NCI-H774 (cell line): ENCODE data around the gene MMP10.
"Not testable (repeated sequence)": the region's sequence is repeated elsewhere in the genome, so short reads cannot be mapped to it uniquely, and the experiment has no call there.

Experiments
- DNase-seq: peaks from one replicate; lab custom pipeline; 2025; lab: John Stamatoyannopoulos, UW

Gene MMP10

DNA sequence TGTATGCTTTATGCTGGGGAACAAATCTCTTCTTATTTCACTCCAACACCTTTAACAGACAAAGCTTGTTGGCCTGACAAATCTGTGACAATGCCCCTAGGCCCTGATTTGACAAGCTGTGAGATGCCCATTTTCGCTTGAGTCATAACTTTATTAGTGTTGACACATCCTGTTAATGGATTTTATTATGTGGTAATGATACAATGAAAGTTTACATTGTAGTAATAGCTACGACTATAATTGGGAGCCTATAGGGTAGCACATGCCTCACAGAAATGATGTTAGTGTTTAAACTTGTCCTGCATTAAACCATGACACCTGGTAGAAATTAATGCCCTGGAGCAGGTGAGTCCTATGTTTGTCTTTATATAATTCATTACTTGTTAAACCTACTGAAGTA lies 3.3 kb upstream of the MMP10 start:
- DNase-seq, result peak; percentile 73

DNA sequence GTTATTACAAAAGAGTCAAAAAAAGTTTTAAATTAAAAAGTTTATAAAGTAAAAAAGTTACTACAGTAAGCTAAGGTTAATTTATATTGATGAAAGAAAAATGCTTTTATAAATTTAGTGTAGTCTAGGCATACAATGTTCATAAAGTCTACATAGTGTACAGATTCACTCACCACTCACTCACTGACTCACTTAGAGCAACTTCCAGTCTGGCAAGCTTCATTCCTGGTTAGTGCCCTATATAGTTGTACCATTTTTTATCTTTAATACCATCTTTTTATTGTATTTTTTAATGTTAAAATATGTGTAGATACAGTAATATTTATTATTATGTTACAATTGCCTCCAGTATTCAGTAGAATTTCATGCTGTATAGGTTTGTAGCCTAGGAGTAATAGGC lies 2.6 kb upstream of the MMP10 start:
- no peak for DNase-seq

DNA sequence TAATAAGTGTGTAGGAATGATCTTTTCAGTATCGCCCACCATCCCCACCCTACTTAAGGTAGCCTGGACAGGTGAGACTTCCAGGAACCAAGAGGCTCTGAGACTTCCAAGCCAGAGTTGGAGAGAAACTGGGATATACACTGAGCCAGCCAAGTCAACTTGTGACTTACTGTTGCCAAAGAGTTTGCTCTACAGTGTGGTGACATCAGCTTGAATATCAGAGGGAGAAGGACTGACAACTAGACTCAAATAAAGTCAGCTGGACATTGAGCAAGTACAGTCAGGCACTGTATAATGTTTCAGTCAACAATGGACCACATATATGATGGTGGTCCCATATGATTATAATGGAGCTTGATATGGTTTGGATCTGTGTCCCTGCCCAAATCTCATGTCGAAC lies 1.2 kb upstream of the MMP10 start:
- no peak for DNase-seq

DNA sequence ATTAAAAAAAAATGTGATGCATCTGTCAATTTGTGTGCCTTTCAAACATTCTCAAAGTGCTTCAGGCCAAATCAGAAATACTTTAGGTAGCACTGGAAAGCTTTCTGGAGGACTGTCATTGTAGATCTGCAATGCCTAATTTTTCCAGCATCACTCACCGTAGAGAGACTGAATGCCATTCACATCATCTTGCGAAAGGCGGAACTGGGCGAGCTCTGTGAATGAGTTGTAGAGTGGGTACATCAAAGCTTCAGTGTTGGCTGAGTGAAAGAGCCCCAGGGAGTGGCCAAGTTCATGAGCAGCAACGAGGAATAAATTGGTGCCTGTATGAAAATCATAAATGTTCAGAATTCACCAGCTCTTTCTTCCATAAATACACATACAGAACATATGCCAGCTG lies 4.0 kb downstream of the MMP10 start:
- no peak for DNase-seq

DNA sequence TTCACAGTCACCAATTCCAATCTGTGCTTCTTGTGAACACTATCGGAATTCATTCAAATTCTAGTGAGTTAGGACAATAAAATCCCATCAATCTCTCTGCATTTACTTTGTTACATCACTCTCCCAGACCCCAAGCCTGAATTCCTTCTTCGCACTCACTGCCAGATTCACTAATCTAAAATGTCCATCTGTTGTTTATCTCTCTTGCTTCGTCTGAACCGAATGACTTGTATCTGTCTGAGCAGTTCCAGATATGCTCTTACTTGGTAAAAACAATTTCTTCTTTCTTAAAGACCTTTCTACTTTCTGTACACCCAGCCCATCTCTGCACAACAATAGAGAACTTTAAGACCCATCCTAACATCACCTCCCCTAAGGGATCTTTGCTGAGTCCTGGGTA lies 7.0 kb downstream of the MMP10 start:
- no peak for DNase-seq

DNA sequence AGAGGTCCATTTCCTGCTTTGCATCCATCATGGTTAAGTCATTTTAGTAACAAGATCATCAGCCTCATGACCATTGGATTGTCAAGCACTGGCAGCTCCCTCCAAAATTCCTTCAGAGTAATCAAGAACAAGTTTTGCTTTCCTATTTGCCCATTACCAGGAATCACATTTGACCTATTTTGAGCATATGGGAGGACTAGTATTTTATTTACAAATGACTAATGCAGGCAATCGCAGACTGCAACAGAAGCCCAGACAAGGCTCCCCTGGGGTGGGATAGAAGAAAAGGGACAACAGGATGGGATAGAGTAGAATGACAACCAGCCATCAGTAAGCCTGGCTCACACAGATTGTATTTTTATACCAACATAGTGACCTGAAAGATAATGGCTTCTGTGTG lies 9.1 kb downstream of the MMP10 start:
- DNase-seq, result no peak

DNA sequence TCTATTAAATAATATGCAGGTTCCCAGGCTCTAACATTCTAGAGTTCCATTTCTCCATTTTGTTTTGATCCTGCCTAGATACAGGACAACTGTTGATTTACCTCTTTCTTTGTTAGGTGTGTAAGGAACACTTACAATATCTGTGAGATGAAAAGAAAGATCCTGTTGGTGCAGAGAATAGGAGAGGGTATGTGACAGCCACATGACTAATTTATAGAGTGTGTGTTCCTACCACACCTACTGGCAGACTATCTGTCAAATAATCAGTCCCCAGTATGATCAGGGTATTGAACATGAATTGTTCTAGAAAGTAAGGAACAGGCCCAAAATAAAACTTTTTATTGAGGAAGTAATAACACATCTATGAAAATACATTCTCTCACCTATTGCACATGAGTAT lies 10.2 kb downstream of the MMP10 start:
- DNase-seq, result no peak

DNA sequence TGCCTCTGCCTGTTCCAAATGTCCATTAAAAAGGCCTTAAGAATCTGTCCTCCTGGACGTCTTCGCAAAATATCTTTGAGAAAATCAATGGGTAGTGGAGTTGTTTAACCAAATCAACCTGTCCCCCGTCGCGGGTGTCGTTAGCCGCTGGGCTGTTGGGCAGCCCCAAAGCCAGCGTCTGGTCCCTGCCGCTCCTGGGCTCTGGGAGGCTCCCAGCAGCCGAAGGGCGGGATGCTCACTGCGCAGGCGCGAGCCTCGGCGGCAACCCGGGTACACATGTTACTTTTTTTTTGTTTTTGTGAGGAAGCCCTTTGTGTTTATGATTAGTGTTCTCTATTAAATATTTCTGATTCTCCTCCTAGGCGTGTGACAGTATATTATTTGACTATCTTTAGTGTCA lies 12.6 kb downstream of the MMP10 start:
- no peak for DNase-seq

DNA sequence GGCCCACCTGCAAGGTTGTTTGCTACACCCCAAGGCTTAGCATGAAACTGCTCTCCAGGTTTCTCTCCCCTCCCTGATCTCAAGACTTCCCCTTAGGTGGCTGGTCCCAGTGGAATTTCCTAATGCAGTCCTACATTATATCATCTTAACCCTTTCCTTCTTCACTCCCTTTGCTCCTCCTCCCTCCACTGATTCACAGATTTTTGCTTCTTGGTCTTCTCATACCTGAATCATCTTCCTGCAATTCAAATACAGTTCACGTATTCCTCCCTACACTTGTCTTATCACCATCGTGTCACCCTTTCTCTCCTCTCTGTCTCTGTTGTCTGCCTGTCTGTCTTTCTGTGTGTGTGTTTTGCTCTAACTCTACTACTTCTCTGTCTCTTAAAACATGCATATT lies 17.0 kb downstream of the MMP10 start:
- DNase-seq, result no peak

DNA sequence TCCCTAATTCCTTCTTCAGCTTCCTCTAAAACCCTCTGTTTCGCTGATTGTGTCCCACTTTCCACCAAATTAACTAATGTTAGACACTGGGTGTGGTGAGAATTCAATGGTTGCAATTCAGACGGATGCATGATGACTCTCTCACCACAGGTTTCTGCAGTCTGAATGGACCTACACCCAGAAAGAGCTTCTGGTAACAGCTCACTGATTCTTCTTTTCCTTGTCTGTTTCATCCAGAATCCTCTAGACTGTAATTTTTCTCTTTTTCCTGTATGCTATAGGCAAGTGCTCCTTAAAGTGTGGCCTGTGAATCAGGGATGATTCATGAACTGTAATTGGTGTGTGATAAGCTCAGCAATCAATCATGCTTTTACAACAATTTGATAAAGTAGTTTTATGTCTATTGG lies 18.1 kb downstream of the MMP10 start:
- DNase-seq, result no peak

DNA sequence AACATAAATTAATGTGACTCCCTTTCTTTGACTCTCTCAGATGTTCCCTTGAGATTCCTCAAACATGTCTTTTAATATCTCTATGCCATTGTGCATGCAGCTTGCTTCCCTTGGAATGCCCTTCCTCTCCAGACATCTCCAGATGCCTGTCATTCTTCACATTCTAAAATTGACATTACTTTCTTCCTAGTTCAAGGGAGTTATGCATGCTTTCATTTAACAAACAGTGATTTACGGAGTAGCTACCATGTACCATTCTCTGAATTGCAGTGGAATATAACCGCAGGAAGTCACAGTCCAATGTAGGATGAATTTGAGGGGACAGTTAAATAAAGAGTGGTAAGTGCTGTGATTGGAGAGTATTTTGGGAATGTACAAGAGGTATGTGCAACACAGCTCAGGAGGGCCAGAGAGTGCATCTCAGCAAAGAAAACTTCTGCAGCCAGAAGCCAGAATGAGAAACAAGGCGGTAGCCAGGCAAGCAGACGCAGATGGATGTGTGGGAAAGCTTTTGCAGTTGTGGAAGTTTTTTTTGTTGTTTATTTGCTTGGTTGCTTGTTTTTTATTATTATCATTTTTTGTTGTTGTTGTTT lies 18.7 kb downstream of the MMP10 start:
- no peak for DNase-seq

DNA sequence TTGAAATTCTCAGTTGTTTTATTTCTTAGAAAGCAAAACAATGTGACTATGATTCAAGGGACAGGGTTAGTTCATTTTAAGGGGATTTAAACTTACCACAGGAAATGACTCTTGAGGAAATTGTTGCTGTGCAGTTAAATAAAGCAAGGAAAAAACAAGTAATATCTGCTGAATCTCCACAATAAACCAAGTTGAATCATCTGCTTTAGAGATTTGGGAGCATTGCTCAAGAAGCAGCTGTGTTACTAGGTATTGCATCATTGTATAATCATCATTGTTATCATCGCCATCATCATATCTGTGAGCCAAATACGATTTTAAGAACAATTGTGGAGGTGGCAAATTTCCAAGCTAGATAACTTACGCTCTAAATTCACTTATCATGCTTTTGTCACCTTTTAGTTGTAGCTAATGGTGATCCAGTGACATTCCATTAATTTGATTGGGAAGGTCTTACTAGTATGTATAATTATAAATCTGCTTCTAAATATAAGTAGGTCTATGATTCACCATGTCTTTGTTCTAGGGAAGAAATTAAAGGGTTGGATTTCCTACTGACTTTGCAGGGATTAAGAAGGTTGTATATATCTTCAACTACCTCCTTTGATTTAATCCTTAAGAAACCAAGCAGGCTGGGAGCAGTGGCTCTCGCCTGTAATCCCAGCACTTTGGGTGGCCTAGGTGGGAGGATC lies 19.9 kb downstream of the MMP10 start:
- no peak for DNase-seq

DNA sequence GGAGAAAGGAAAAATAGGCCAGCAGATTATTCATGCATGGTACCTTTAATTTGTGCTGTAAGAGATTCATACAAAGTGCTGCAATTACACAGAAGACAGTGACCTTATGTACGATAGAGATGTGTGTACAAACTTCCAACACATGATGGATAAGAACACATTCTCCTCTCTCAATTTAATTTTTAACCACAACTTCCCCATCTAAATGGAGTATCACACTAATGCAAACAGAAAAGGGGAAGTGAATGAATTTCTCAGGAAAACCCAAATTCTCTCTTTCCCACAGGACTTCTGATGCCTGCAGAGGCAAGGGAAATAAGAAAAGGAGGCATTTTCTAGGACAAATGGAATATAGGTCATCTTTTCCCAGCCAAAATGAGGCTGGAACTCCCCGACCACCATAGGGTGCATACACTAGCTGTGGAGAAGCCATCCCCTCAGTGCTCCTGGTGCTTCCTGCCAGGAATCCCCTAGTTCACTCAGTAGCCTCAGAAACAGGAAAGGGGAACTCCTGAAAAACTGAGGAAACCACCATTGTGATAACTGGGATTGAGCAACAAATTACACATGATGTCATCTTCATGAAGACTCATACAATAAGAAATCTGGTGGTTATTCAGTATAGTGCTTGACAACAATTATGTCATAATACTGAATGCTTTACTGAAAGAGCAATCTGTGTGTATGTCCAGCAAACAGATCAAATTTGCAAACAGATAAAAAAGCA lies 22.4 kb downstream of the MMP10 start:
- DNase-seq, result no peak

DNA sequence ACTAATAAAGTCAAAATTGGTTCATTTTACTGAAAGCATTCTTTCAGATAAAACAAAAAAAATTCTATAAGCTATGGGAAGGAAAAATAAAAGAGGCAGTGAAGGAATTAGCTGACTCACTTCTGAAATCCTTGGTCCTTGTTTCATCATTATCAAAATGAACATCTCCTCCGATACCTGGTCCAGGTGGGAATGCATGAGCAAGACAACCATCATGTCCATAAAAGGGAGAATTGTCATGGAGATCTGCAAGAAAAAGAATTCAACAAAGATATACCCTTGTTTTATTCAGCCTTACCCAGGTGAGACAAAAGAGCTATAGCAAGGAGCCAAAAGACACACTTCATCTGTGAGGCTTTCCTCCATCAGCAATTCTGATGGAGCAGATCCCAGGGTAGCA lies 27.2 kb downstream of the MMP10 start:
- DNase-seq, result no peak

DNA sequence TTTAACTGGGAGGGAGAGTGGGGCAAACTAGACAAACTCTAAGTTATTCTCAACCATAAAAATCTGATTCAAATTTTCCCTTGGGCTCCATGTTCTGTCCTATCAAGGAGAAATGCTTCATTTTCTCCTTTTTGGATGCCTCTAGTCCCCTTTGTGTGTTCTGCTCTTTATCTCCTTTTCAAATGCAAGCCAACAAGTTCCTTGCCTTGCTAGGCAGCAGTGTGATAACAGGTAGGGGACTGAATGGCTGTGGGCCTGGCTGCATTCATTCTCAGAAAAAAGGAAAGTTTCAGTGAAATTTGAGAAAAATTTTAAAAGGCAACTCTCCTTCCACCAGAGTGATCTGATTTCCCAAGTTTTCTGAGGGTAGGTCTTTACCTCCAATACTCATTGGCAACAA lies 28.8 kb downstream of the MMP10 start:
- no peak for DNase-seq

DNA sequence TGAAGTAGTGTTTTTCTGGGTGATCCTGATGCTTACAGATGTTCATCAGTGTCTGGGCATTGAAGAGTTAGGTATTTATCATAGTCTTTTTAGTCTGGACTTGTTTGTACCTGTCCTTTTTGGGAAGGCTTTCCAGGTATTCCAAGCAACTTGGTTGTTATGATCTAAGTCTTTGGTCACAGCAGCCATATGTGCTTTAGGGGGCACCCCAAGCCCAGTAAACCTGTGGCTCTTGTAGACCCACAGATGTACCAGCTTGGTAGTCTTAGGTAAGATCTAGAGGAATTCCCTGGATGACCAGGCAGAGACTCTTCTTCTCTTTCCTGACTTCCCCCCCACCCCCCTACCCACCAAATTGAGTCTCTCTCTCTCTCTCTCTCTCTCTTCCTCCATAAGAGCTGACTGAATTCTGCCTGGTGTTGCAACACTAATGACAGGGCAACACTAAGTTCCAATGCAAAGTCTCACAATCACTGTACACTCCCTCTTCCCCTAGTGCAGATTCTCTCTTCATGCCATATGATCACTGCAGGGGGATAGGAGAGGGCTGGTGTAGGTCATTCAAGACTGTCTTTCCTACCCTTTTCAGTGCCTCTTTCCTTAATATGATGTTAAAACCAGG lies 31.2 kb downstream of the MMP10 start:
- DNase-seq, result no peak

DNA sequence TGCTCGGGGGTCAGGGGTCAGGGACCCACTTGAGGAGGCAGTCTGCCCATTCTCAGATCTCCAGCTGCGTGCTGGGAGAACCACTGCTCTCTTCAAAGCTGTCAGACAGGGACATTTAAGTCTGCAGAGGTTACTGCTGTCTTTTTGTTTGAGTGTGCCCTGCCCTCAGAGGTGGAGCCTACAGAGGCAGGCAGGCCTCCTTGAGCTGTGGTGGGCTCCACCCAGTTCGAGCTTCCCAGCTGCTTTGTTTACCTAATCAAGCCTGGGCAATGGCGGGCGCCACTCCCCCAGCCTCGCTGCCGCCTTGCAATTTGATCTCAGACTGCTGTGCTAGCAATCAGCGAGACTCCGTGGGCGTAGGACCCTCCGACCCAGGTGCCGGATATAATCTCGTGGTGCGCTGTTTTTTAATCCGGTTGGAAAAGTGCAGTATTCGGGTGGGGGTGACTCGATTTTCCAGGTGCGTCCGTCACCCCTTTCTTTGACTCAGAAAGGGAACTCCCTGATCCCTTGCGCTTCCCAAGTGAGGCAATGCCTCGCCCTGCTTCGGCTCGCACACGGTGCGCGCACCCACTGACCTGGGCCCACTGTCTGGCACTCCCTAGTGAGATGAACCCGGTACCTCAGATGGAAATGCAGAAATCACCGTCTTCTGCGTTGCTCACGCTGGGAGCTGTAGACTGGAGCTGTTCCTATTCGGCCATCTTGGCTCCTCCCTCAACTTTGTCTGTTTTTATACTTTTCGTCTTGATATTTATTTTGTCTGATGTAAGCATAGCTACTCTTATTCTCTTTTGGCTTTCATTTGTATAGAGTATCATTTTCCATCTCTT lies 33.5 kb downstream of the MMP10 start:
- DNase-seq, result not testable (repeated sequence)

DNA sequence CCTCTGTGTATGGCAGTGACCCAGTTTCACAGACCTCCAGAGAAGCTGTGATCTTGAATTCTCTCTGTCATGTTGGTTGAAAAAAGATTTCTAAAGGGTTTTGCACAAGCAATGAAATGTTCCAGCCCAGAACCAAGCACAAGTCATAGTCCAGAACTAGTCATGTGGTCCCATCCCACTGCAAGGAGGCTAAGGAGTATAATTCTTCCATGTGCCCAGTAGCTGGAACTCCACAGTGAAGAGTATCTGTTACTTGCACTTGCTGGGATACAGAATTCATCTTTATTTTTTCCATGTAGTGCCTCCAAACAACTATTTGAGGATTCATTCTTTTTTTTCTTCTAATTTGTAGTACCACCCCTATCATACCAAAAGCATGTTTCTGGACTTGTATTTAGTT lies 45.8 kb downstream of the MMP10 start:
- DNase-seq, result no peak

DNA sequence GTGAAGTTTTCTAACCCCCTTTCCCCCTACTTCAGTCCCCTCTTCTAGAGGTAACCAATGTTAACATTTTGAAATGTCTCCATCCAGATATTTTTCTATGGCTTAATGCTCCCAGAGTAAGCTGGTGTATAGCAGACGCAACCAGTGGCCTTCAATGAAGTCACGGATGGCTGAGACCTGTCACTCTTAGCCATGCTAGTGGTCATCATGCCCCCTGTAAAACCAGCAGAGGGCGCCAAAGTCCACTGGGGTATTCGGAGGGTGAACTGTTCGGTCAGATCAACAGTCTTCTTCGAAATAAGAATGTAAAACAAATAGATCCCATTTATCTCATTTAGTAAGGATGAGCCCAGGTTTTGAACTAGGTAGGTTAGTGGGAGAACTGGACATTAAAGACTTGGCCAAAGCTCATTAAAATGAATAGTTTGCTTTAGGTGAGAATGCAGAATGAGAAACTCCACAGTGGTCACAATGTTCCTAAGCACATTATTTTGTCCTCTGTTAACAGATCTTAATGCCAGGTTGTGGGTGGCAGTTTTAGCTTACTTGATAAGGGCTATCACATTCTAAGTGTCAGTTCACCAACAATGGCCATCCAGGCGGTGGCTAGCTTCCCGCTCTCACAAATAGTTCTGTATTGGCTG lies 47.1 kb downstream of the MMP10 start:
- peak; percentile 72 for DNase-seq

DNA sequence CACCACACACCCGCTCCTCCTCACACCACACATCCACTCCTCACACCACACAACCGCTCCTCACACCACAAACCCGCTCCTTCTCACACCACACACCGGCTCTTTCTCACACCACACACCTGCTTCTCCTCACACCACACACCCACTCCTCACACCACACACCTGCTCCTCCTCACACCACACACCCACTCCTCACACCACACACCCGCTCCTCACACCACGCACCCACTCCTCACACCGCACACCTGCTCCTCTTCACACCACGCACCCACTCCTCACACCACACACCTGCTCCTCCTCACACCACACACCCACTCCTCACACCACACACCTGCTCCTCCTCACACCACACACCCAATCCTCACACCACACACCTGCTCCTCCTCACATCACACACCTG lies 49.5 kb downstream of the MMP10 start:
- DNase-seq, result not testable (repeated sequence)
